GM23338 (cell line): ENCODE data around the gene HTR1D. TPM values are rescaled to one million over a fixed set of nuclear protein-coding genes. Genes with fewer than 3 reads are reported as not detected.

ENCODE experiments used
- ATAC-seq: fragments of 200-7000 bp; cut with Tn5 transposase; 3 replicates; pipeline ENCODE4 v1.9.1; 2020
- DNase-seq: peaks from one replicate; pipeline ENCODE4 v3.0.0-alpha.2; 2015; ENCODE audit warnings: low spot score
- H2AFZ ChIP-seq: fragments of 200-600 bp; sonication (generic); 2 replicates; pipeline ENCODE4 v1.8.0; 2016; ENCODE audit warnings: antibody characterized with exemption, mild to moderate bottlenecking, moderate library complexity
- H3F3A ChIP-seq: fragments of 200-600 bp; sonication (generic); replicated peaks from 2 replicates; pipeline ENCODE4 v1.8.0; 2017; ENCODE audit warnings: antibody characterized with exemption, mixed run types, low read depth
- H3K27ac ChIP-seq: fragments of 200-600 bp; sonication (generic); 2 replicates; pipeline ENCODE4 v1.6.1; 2016; ENCODE audit warnings: low read depth
- H3K27me3 ChIP-seq: fragments of 200-600 bp; sonication (generic); 2 replicates; pipeline ENCODE4 v1.8.0; 2016; ENCODE audit warnings: mild to moderate bottlenecking, mixed run types, moderate library complexity; ENCODE audit not compliant: insufficient read depth
- H3K36me3 ChIP-seq: fragments of 200-600 bp; sonication (generic); 2 replicates; pipeline ENCODE4 v1.8.0; 2016; ENCODE audit warnings: mild to moderate bottlenecking; ENCODE audit not compliant: insufficient read depth
- H3K4me1 ChIP-seq: fragments of 200-600 bp; sonication (generic); 2 replicates; pipeline ENCODE4 v1.8.0; 2016; ENCODE audit warnings: mild to moderate bottlenecking, moderate library complexity; ENCODE audit not compliant: insufficient read depth
- H3K4me2 ChIP-seq: fragments of 200-600 bp; sonication (generic); 2 replicates; pipeline ENCODE4 v1.7.1; 2017; ENCODE audit warnings: mixed run types
- H3K4me3 ChIP-seq: fragments of 200-600 bp; sonication (generic); 2 replicates; pipeline ENCODE4 v1.6.1; 2016; ENCODE audit warnings: mixed run types
- H3K79me2 ChIP-seq: fragments of 200-600 bp; sonication (generic); replicated peaks from 2 replicates; pipeline ENCODE4 v1.8.0; 2017; ENCODE audit warnings: mild to moderate bottlenecking; ENCODE audit not compliant: insufficient read depth
- H3K9me2 ChIP-seq: fragments of 200-600 bp; sonication (generic); 2 replicates; pipeline ENCODE4 v1.8.0; 2017; ENCODE audit not compliant: insufficient read depth
- H4K20me1 ChIP-seq: fragments of 200-600 bp; sonication (generic); replicated peaks from 2 replicates; pipeline ENCODE4 v1.8.0; 2017; ENCODE audit warnings: mild to moderate bottlenecking; ENCODE audit not compliant: insufficient read depth
- H3K27ac Mint-ChIP-seq: 2 replicates; pipeline ENCODE4 v1.8.0; 2020; ENCODE audit warnings: inconsistent platforms, mild to moderate bottlenecking, moderate library complexity, mixed read lengths
- H3K27me3 Mint-ChIP-seq: 3 replicates; pipeline ENCODE4 v1.8.0; 2022; ENCODE audit warnings: low read depth, mild to moderate bottlenecking, moderate library complexity, mixed read lengths, inconsistent platforms; ENCODE audit not compliant: insufficient read depth, poor library complexity
- H3K36me3 Mint-ChIP-seq: 3 replicates; pipeline ENCODE4 v1.8.0; 2021; ENCODE audit warnings: low read depth, mild to moderate bottlenecking, inconsistent platforms, moderate library complexity, mixed read lengths
- H3K4me1 Mint-ChIP-seq: 3 replicates; pipeline ENCODE4 v1.8.0; 2020; ENCODE audit warnings: mild to moderate bottlenecking, inconsistent platforms, mixed read lengths
- H3K4me3 Mint-ChIP-seq: 3 replicates; pipeline ENCODE4 v1.8.0; 2021; ENCODE audit warnings: moderate library complexity, mild to moderate bottlenecking, inconsistent platforms, mixed read lengths
- H3K9me3 Mint-ChIP-seq: 3 replicates; pipeline ENCODE4 v1.8.0; 2020; ENCODE audit warnings: moderate library complexity, mild to moderate bottlenecking, inconsistent platforms, mixed read lengths
- ETS1 ChIP-seq: IDR thresholded peaks from 2 replicates; pipeline ENCODE4 v1.6.1; 2016; ENCODE audit warnings: antibody characterized with exemption
- EZH2 ChIP-seq: fragments of 200-600 bp; sonication (generic); IDR thresholded peaks from one replicate; pipeline ENCODE4 v1.8.0; 2017; ENCODE audit warnings: antibody characterized with exemption, mild to moderate bottlenecking, low read depth; ENCODE audit not compliant: unreplicated experiment
- JUNB ChIP-seq: IDR thresholded peaks from one replicate; pipeline ENCODE4 v1.6.1; 2016; ENCODE audit warnings: antibody characterized with exemption; ENCODE audit not compliant: unreplicated experiment
- NANOG ChIP-seq: IDR thresholded peaks from 2 replicates; pipeline ENCODE4 v1.6.1; 2016; ENCODE audit warnings: antibody characterized with exemption, borderline replicate concordance
- POLR2AphosphoS5 ChIP-seq: IDR thresholded peaks from 2 replicates; pipeline ENCODE4 v1.6.1; 2016; ENCODE audit warnings: antibody characterized with exemption, low read depth
- STAT1 ChIP-seq: IDR thresholded peaks from one replicate; pipeline ENCODE4 v1.6.1; 2016; ENCODE audit warnings: antibody characterized with exemption; ENCODE audit not compliant: unreplicated experiment
- ZNF114 ChIP-seq: fragments of 250-450 bp; sonication (Bioruptor Pico); IDR thresholded peaks from 2 replicates; pipeline ENCODE4 v1.5.0; 2020; ENCODE audit warnings: mild to moderate bottlenecking, moderate library complexity
- ZNF331 ChIP-seq: fragments of 250-450 bp; sonication (Bioruptor Pico); IDR thresholded peaks from 2 replicates; pipeline ENCODE4 v1.5.0; 2020; ENCODE audit warnings: low read depth, mild to moderate bottlenecking, moderate library complexity
- ZNF462 ChIP-seq: fragments of 250-450 bp; sonication (Bioruptor Pico); IDR thresholded peaks from 2 replicates; pipeline ENCODE4 v1.5.0; 2020; ENCODE audit warnings: mild to moderate bottlenecking, moderate library complexity
- polyA plus RNA-seq: library from polyadenylated mRNA; unstranded; fragments of >200 nt; fragmentation: Nextera tagmentation; extraction: Ambion mirVana; gene quantifications from 2 replicates; pipeline ENCODE4 v1.2.1, GENCODE V29; 2016
- total RNA-seq: library from RNA; depleted of rRNA; stranded (reverse); fragments of >200 nt; shearing (Covaris generic); gene quantifications from 2 replicates; pipeline ENCODE4 v1.2.3, GENCODE V29; 2014

The HTR1D gene
- total and polyA plus RNA-seq, 2 experiments from 2014 or later: 2.4 to 4.1 TPM

GRCh38 chr1:23166854-23167253, 50.4 kb downstream of the HTR1D start (continued):
- TF ChIP-seq ZNF462 (CRISPR knock-in tag): no peak

GRCh38 chr1:23163395-23163794, 53.9 kb downstream of the HTR1D start:
- H3F3A ChIP-seq: no peaks in the 10 kb centered on the region
- H3K27me3 ChIP-seq: no peaks in the 10 kb centered on the region
- no peak overlapping the region for H3K4me3 Mint-ChIP-seq
- peaks cover 75% of the 10 kb centered on the region for H4K20me1 ChIP-seq
- ATAC-seq: no peak
- H3K36me3 Mint-ChIP-seq: no peaks in the 10 kb centered on the region
- peaks cover 29% of the 10 kb centered on the region for H3K4me1 Mint-ChIP-seq
- no peaks in the 10 kb centered on the region for H3K9me3 Mint-ChIP-seq
- no peak for DNase-seq
- no peak overlapping the region for H3K27ac Mint-ChIP-seq
- H3K36me3 ChIP-seq: no peaks in the 10 kb centered on the region
- H3K79me2 ChIP-seq: peaks cover 93% of the 10 kb centered on the region
- no peaks in the 10 kb centered on the region for H3K9me2 ChIP-seq
- no peak overlapping the region for H2AFZ ChIP-seq
- H3K4me3 ChIP-seq: no peak overlapping the region
- H3K4me1 ChIP-seq: peaks cover 36% of the 10 kb centered on the region
- H3K4me2 ChIP-seq: no peak overlapping the region; the same call in 1 of the 2 replicates
- no peak overlapping the region for H3K27ac ChIP-seq
- peaks cover 8% of the 10 kb centered on the region for H3K27me3 Mint-ChIP-seq
- no peak for TF ChIP-seq EZH2
- no peak for TF ChIP-seq POLR2AphosphoS5
- TF ChIP-seq ZNF462 (CRISPR knock-in tag): no peak
- TF ChIP-seq NANOG: no peak
- TF ChIP-seq ZNF114 (CRISPR knock-in tag): no peak
- no peak for TF ChIP-seq JUNB
- no peak for TF ChIP-seq STAT1
- TF ChIP-seq ETS1: no peak
- TF ChIP-seq ZNF331: no peak
